CD4-positive, alpha-beta T cell treated with Interleukin-4 for 4 hours (primary cell): Measurements from ENCODE around the gene GUF1.
A peak's percentile ranks its signal among the peaks of the same experiment; 100 is the strongest.
"Not testable (repeated sequence)": the region's sequence is repeated elsewhere in the genome, so short reads cannot be mapped to it uniquely, and the experiment has no call there.

Experiments
- DNase-seq: peaks from one replicate; pipeline ENCODE4 v3.0.0-alpha.2; 2020

GUF1 gene

GRCh38 chr4:44716597-44716996 is 38.4 kb downstream of the GUF1 start:
- DNase-seq, result no peak

GRCh38 chr4:44720371-44720770 is 42.2 kb downstream of the GUF1 start:
- no peak for DNase-seq

DNA sequence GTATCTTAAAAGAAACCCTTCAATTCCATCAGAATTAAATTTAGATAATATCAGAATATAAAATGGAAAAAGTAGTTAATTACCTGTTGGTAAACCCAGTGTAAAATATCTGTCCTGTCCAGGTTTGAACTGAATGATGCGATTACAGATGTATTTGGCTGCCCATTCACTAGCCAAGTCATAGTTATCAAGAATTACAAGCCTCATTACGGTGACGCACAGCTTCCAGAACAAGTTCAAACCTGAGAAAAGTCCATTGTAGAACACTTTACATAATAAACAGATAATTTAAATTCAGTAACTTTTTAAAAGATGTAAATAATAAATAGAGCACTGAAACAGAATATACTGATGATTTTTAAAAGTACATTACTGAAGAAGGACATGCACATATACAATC is 43.8 kb downstream of the GUF1 start:
- DNase-seq, result no peak

DNA sequence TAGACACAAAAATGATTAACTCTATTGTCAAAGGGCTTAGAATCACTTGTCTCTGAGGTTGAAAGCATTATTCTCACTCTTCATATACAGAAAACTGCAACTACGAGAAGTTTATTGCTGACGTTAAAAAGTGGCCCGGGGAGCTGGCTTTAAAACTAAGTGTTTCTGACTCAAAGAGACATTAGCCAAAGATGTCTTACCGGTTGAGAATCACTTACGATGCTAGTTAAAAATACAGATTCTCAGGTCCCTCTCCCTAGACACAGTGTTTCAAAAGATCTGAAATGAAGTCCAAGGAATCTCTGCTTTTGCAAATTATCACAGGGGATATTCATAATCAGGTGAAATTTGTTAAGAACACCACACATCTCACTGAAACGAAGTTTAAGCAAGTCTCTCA is 46.9 kb downstream of the GUF1 start:
- no peak for DNase-seq

GRCh38 chr4:44725726-44726037 is 47.5 kb downstream of the GUF1 start:
- no peak for DNase-seq

DNA sequence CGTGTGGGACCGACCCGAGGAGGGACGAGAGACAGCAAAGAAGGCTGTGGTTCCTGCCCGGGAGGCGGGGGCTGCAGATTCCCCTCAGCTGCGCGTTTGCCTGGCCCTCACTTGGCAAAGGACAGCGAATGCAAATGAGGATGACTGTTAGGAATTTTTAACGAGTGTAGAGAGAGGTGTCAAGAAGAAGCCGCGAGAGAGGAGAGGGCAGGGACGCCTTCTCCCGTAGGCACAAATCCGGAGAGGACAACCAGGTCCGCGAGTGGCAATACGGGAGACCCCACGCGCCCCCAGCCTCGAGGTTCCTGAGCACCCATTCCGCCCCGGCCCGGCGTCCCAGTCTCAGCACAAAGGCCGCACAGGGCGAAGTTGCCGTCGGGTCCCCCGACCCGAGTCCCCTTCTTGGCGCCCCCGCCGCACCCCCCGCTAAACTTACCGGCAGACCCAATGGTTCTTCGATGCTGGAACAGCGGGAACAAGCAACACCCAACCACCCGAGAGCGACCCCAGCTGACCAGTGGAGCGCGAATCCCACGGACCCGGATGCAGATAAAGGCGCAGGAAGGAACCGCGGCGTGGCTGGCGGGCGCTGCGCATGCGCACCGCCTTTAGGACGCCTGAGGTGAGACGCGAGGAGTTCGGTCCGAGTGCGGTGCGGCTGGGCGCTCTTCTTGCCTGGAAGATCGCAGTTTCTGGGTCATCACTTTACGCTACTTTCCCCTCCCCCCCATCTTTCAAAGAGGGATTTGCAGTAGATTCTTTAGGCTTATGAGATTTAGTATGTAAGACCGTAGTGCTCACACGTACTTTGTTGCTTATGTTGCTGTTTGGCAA is 48.0 kb downstream of the GUF1 start, which contains the start of gene GNPDA2:
Gene GNPDA2 (minus strand): TSS at position 519 of the 834 bp plus-strand sequence. CDS start 4,349 bp downstream, outside the sequence.
- peak; percentile 83 for DNase-seq

DNA sequence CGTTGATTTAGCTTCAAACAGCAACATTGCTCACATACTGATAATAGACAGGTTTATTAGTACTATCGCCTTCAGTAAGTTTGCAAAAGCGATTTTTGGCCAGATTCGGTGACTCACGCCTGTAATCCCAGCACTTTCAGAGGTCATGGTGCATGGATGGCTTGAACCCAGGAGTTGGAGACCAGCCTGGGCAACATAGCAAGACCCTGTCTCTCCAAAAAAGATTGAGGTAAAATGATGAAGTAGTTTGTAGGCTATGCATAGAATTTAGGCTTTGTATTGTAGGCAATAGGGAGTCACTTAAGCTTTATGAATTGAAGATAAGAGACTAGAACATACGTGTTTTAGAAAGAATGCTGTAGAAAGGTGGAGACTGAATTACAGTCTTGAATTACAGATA is 49.3 kb downstream of the GUF1 start:
- DNase-seq, result no peak

DNA sequence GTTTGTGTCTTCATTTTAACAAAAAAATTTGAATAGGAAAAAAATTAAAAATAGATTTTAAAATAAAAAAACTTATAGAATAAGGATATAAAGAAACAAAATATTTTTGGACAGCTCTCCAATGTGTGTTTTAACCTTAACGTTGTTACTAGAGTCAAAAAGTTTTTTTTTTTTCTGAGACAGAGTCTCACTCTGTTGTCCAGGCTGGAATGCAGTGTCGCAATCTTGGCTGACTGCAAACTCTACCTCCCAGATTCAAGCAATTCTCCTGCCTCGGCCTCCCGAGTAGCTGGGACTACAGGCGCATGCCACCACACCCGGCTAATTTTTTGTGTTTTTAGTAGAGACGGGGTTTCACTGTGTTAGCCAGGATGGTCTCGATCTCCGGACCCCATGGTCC is 50.5 kb downstream of the GUF1 start:
- DNase-seq, result not testable (repeated sequence)

- no peak for DNase-seq
Measured at GRCh38 chr4:44736900-44737299, 58.7 kb downstream of the GUF1 start.

DNA sequence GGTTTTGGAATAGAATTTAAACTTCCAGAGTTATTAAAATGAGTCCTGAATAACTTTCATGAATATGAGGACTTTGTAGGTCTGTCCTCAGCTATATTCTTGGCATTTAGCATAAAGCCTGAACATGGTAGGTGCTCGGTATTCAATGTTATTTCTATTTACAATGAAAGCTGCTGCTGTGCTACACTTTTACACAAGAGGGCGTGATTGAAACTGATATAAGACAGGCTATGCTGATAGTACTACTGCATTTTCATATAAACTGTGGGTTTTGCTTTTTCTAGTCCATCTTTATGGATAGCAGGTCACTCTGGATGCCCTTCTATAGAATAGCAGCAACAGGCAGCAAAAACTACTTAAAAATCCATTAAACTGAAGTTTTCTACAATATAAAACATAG is 60.4 kb downstream of the GUF1 start:
- DNase-seq, result no peak

DNA sequence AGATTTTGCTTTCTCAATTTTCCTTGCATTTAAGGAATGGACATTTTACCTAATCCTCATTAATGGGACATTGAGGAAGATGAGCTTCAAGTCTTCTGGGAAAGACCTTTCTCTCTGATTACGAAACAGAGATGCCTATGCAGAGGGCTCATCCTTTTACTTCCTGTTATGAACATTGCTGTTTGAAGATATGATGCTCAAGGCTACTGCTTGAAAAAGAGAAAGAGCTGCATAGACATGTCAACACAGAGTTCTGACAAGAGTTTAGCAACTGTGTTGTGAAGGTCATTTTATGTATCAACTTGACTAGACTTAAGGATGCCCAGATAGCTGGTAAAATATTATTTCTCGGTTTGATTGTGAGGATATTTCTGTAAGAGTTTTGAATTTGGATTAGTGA is 62.0 kb downstream of the GUF1 start:
- no peak for DNase-seq
